Stomach (tissue), 9 donors: ENCODE results near the gene LLCFC1. TPM values are rescaled to one million over a fixed set of nuclear protein-coding genes. Genes with fewer than 3 reads are reported as not detected.

ENCODE experiments used
- DNase-seq, 2 donors: peaks; one replicate each; pipeline versions ENCODE4 v3.0.0 to v3.0.0-alpha.2; 2013 to 2019
- H3K27ac ChIP-seq, 5 donors: fragments of 200-600 bp in 4 of 5; sonication (generic) in 4 of 5; one replicate each; pipeline ENCODE4 v1.5.1; 2013 to 2019; ENCODE audit warnings: mild to moderate bottlenecking in 1 of 5, moderate library complexity in 1 of 5
- H3K27me3 ChIP-seq, 3 donors: fragments of 200-600 bp; sonication (generic); one replicate each; pipeline ENCODE4 v1.5.1; 2017 to 2019; ENCODE audit warnings: mixed run types in 1 of 3
- H3K36me3 ChIP-seq, 4 donors: fragments of 200-600 bp; sonication (generic); 1 replicate in 3 of 4; 2 replicates in 1 of 4; pipeline ENCODE4 v1.5.1; 2016 to 2019
- H3K4me1 ChIP-seq, 4 donors: fragments of 200-600 bp; sonication (generic); one replicate each; pipeline ENCODE4 v1.5.1; 2016 to 2019
- H3K4me3 ChIP-seq, 4 donors: fragments of 200-600 bp; sonication (generic) in 3 of 4; one replicate each; pipeline ENCODE4 v1.5.1; 2016 to 2019; ENCODE audit warnings: mild to moderate bottlenecking in 1 of 4
- H3K9me3 ChIP-seq, 4 donors: fragments of 200-600 bp; sonication (generic); one replicate each; pipeline ENCODE4 v1.5.1; 2016 to 2019
- EP300 ChIP-seq: sonication (generic); formaldehyde crosslinking; IDR thresholded peaks from one replicate; pipeline ENCODE4 v1.6.1; 2017; ENCODE audit warnings: antibody characterized with exemption
- POLR2A ChIP-seq, 4 donors: fragments of 450-650 bp; IDR thresholded peaks; one replicate each; pipeline ENCODE4 v1.6.1; 2016; ENCODE audit warnings: antibody characterized with exemption in 4 of 4, control low read depth in 2 of 4, mild to moderate bottlenecking in 1 of 4, moderate library complexity in 1 of 4
- POLR2AphosphoS5 ChIP-seq, 3 donors: sonication (generic); formaldehyde crosslinking; IDR thresholded peaks; one replicate each; pipeline ENCODE4 v1.6.1; 2016; ENCODE audit warnings: antibody characterized with exemption in 3 of 3
- WGBS, 5 donors: extraction: QIAGEN DNeasy Blood & Tissue Kit in 3 of 5; methylation state at CpG; one replicate each; pipeline versions ENCODE4 v1.1.5 to v1.1.7; 2013 to 2018; 5-methylcytosine and 5-hydroxymethylcytosine counted together
- intact Hi-C: fragments of 100-400 bp; cut with DNase I; formaldehyde crosslinking; loops from one replicate; pipeline ENCODE4 v1.15.1; 2023; ENCODE audit warnings: low total_unique reads
- polyA plus RNA-seq, 3 donors: library from polyadenylated mRNA; stranded (reverse); fragments of 200-250 nt; gene quantifications; one replicate each; pipeline ENCODE4 v1.2.3, GENCODE V29; 2013
- total RNA-seq, 5 donors: library from RNA; depleted of rRNA; stranded (reverse); fragments of >200 nt; gene quantifications; one replicate each; pipeline versions ENCODE4 v1.1.0 to v1.2.3, GENCODE V29; 2014 to 2016
- TF ChIP-seq, protein P1 (sequence below), 7 experiments: fragments of 450-650 bp in 4 of 7; fragments of 200-600 bp in 3 of 7; sonication (generic) in 3 of 7; IDR thresholded peaks; one replicate each; pipeline ENCODE4 v1.5.1; 2016 to 2019; ENCODE audit warnings: antibody characterized with exemption in 7 of 7, control low read depth in 2 of 7, mild to moderate bottlenecking in 1 of 7
- donor health status: healthy with polysubstance abuse.
- donor health status: Bipolar disorder and iron deficiency.
- donor health status: healthy.

The LLCFC1 gene
- total and polyA plus RNA-seq, 8 donors = 0.18 TPM; not detected in 7

DNA sequence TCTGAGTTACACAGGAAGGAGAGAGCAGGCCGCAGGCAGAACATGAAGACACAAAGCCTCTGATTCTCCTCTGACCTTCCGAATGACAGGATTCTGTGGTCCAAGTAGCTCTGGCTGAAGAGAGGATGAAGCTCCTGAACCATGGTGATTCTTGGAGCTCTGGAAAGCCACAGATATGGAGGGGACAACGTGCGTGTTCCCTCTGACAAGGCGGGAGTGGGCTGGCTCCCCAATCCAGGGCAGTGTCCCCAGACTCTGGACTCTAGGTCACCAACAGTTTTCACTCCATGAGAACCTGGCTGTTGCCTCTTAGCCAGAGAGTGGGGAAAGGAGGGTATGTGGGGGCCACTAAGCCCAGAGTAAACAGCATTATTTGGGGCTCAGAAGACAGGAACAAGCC lies 46.3 kb upstream of the LLCFC1 start:
- H3K9me3 ChIP-seq = no peaks in the 10 kb centered on the region
- no peaks in the 10 kb centered on the region for H3K36me3 ChIP-seq
- H3K4me1 ChIP-seq = no peaks in the 10 kb centered on the region
- WGBS, 5 donors = 78 to 88% (median 86%) methylated on average over 5 of the region's 5 CpGs
- H3K27ac ChIP-seq = no peak overlapping the region
- TF ChIP-seq POLR2A (IDR thresholded peaks at IDR 0.05) = no peak
- TF ChIP-seq EP300 = no peak
- TF ChIP-seq, protein P1, sequence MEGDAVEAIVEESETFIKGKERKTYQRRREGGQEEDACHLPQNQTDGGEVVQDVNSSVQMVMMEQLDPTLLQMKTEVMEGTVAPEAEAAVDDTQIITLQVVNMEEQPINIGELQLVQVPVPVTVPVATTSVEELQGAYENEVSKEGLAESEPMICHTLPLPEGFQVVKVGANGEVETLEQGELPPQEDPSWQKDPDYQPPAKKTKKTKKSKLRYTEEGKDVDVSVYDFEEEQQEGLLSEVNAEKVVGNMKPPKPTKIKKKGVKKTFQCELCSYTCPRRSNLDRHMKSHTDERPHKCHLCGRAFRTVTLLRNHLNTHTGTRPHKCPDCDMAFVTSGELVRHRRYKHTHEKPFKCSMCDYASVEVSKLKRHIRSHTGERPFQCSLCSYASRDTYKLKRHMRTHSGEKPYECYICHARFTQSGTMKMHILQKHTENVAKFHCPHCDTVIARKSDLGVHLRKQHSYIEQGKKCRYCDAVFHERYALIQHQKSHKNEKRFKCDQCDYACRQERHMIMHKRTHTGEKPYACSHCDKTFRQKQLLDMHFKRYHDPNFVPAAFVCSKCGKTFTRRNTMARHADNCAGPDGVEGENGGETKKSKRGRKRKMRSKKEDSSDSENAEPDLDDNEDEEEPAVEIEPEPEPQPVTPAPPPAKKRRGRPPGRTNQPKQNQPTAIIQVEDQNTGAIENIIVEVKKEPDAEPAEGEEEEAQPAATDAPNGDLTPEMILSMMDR (IDR thresholded peaks at IDR 0.05) = no peak
- no peak for DNase-seq
- intact Hi-C loops = no loop called here
- H3K27me3 ChIP-seq = peaks cover 0 to 33% (median 0%) of the 10 kb centered on the region in 3 donors
- H3K4me3 ChIP-seq = no peak overlapping the region

- intact Hi-C loops = no loop called here
- H3K4me3 ChIP-seq = no peak overlapping the region
- peaks cover 0 to 26% (median 0%) of the 10 kb centered on the region in 3 donors for H3K27me3 ChIP-seq
- H3K27ac ChIP-seq = no peak overlapping the region
- 68 to 75% (median 69%) methylated on average over 12 of the region's 12 CpGs for WGBS, 5 donors
- no peaks in the 10 kb centered on the region for H3K4me1 ChIP-seq
- no peak for DNase-seq
- TF ChIP-seq, protein P1 (IDR thresholded peaks at IDR 0.05) = no peak
- TF ChIP-seq EP300 = no peak
- TF ChIP-seq POLR2A (IDR thresholded peaks at IDR 0.05) = no peak
- TF ChIP-seq POLR2AphosphoS5 (IDR thresholded peaks at IDR 0.05) = no peak
- H3K36me3 ChIP-seq = no peaks in the 10 kb centered on the region
- H3K9me3 ChIP-seq = no peaks in the 10 kb centered on the region
These were observed 44.9 kb upstream of the LLCFC1 start for GRCh38 chr7:142894112-142894984.

DNA sequence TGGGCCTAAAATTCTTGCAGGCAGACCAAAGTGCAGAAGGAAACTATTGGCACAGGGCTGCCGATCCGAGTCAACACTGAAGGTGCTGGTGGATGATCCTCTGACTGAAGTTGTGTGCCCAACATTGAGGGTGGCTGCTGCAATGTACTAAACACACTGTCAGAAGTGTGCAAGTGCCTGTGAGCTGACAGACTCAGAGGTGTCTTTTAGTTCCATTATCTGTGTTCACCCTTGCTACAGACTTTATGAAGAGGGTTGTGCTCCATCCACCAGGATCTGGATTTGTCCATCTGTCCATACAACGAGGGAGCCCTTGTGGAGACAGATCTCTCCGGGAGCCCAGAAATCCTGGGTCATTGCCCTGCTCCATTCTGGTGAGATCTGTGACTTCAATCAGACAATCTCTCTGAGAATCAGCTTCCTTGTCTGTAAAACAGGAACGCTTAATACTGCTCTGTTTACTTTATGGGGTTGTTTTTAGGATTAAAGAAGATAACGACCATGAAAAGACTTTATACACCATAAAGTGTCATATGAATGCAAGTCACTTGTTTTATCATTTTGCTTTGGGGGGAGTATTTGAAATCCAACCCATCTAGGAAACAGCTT lies 44.2 kb upstream of the LLCFC1 start:
- Histone ChIP-seq H3K27me3 (peaks cover 0 to 26% (median 0%) of the 10 kb centered on the region in 3 donors), H3K9me3 (no peaks in the 10 kb centered on the region), H3K4me3 (no peak overlapping the region), H3K4me1 (no peaks in the 10 kb centered on the region), H3K27ac (no peak overlapping the region), H3K36me3 (no peaks in the 10 kb centered on the region)
- 20 to 51% (median 37%) methylated on average over 6 of the region's 6 CpGs for WGBS, 5 donors
- TF ChIP-seq, protein P1 (IDR thresholded peaks at IDR 0.05) = no peak
- TF ChIP-seq POLR2A (IDR thresholded peaks at IDR 0.05) (no peak), POLR2AphosphoS5 (IDR thresholded peaks at IDR 0.05) (no peak), EP300 (no peak)
- intact Hi-C loops = no loop called here
- DNase-seq = no peak

DNA sequence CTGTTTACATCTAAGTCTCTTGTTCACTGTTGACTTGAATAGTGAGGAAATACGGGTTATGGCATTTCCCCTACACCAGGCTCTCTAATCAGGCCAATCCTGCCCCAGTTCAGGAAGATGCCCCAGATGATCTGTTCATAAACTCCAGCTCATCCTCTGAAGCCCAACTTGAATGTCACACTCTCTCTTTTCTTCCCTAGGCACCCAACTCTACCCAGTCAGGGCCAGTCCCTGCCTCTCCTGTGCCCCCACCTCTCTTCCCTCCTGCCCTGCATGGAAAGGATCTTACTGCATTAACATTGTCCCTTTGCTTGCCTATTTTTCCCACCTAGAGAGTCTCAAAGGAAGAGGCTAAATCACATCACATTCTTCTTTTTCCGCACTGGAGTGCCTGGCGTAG lies 43.1 kb upstream of the LLCFC1 start:
- H3K4me3 ChIP-seq = no peak overlapping the region
- peaks cover 0 to 24% (median 0%) of the 10 kb centered on the region in 3 donors for H3K27me3 ChIP-seq
- no peaks in the 10 kb centered on the region for H3K36me3 ChIP-seq
- 85 to 98% (median 90%) methylated on average over 3 of the region's 3 CpGs for WGBS, 5 donors
- no peak for DNase-seq
- no peak overlapping the region for H3K27ac ChIP-seq
- TF ChIP-seq POLR2A (IDR thresholded peaks at IDR 0.05) = no peak
- no peak for TF ChIP-seq EP300
- TF ChIP-seq POLR2AphosphoS5 (IDR thresholded peaks at IDR 0.05) = no peak
- TF ChIP-seq, protein P1 (IDR thresholded peaks at IDR 0.05) = no peak
- H3K9me3 ChIP-seq = no peaks in the 10 kb centered on the region
- H3K4me1 ChIP-seq = no peaks in the 10 kb centered on the region
- intact Hi-C loops = no loop called here
